ENCODE measurements around the gene UNC13A. TPM values are rescaled to one million over a fixed set of nuclear protein-coding genes. Genes with fewer than 3 reads are reported as not detected.

UNC13A gene
- polyA plus RNA-seq, 1 donor from 2014 or later = 7.8 TPM

DNA sequence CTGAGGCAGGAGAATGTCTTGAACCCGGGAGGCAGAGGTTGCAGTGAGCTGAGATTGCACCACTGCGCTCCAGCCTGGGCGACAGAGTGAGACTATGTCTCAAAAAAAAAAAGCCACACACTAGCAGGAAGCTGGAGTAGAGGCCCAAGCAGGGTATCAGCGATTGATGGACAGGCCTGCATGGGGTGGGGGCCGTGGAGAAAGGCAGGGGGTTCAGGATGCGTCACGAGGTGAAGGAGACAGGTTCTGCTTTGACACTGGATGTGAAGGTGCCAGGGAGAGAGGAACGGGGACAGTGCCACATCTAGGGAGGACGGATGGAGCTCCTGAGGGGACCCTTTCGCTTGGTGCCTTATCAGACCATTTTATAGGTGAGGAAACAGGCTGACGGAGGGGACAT, 125.6 kb downstream of the UNC13A start:
- Histone ChIP-seq H4K20me1 (ENCODE audit: insufficient read depth) (no peaks in the 10 kb centered on the region), H3K9me3 (ENCODE audit: low read length) (no peaks in the 10 kb centered on the region), H3K36me3 (ENCODE audit: insufficient read depth, low read length) (no peaks in the 10 kb centered on the region), H3K4me3 (ENCODE audit: low read length) (no peak overlapping the region), H2AFZ (ENCODE audit: low read depth, low read length) (no peak overlapping the region), H3K9ac (ENCODE audit: low read length) (no peak overlapping the region), H3F3A (ENCODE audit: insufficient read depth, low read length, poor library complexity, severe bottlenecking) (no peaks in the 10 kb centered on the region), H3K9me2 (ENCODE audit: insufficient read depth, low read length) (no peaks in the 10 kb centered on the region), H3K79me2 (replicated peaks; ENCODE audit: insufficient read depth, low read length) (no peaks in the 10 kb centered on the region), H3K27ac (ENCODE audit: low read length) (no peak overlapping the region), H3K4me2 (ENCODE audit: low read length) (no peak overlapping the region), H3K27me3 (ENCODE audit: insufficient read depth, low read depth, low read length) (no peaks in the 10 kb centered on the region)
- TF ChIP-seq, protein P1, sequence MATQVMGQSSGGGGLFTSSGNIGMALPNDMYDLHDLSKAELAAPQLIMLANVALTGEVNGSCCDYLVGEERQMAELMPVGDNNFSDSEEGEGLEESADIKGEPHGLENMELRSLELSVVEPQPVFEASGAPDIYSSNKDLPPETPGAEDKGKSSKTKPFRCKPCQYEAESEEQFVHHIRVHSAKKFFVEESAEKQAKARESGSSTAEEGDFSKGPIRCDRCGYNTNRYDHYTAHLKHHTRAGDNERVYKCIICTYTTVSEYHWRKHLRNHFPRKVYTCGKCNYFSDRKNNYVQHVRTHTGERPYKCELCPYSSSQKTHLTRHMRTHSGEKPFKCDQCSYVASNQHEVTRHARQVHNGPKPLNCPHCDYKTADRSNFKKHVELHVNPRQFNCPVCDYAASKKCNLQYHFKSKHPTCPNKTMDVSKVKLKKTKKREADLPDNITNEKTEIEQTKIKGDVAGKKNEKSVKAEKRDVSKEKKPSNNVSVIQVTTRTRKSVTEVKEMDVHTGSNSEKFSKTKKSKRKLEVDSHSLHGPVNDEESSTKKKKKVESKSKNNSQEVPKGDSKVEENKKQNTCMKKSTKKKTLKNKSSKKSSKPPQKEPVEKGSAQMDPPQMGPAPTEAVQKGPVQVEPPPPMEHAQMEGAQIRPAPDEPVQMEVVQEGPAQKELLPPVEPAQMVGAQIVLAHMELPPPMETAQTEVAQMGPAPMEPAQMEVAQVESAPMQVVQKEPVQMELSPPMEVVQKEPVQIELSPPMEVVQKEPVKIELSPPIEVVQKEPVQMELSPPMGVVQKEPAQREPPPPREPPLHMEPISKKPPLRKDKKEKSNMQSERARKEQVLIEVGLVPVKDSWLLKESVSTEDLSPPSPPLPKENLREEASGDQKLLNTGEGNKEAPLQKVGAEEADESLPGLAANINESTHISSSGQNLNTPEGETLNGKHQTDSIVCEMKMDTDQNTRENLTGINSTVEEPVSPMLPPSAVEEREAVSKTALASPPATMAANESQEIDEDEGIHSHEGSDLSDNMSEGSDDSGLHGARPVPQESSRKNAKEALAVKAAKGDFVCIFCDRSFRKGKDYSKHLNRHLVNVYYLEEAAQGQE (IDR thresholded peaks at IDR 0.05; ENCODE audit: borderline replicate concordance) = no peak
- TF ChIP-seq POLR2AphosphoS5 (IDR thresholded peaks at IDR 0.05) (no peak), RAD21 (conservative IDR thresholded peaks at IDR 0.05) (no peak), CTCF (IDR thresholded peaks at IDR 0.05; ENCODE audit: poor library complexity, severe bottlenecking) (no peak), SMC3 (conservative IDR thresholded peaks at IDR 0.05; ENCODE audit: poor library complexity) (no peak), MXI1 (conservative IDR thresholded peaks at IDR 0.05; ENCODE audit: poor library complexity, severe bottlenecking) (no peak), EP300 (conservative IDR thresholded peaks at IDR 0.05; ENCODE audit: poor library complexity, severe bottlenecking) (no peak), TAF1 (IDR thresholded peaks at IDR 0.05; ENCODE audit: low read depth) (no peak), EZH2 (IDR thresholded peaks at IDR 0.05; ENCODE audit: borderline replicate concordance, insufficient read depth, low read length, poor library complexity, severe bottlenecking) (no peak)

DNA sequence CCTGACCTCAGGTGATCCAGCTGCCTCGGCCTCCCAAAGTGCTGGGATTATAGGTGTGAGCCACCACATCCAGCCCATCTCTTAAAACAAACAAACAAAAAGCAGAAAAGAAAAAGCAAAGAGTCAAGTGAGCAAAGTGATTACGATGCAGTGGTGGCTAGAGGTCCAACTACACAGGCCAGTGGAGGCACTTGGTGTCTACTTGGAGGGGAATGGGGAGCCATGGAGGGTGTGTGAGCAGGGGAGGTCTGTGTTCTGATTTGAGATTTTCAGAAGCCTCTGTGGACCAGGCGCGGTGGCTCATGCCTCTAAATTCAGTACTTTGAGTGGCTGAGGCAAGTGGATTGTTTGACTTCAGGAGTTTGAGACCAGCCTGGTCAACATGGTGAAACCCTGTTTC, 126.1 kb downstream of the UNC13A start:
- no peaks in the 10 kb centered on the region for H3K9me3 ChIP-seq (ENCODE audit: low read length)
- H3K9ac ChIP-seq (ENCODE audit: low read length) = no peak overlapping the region
- H3K9me2 ChIP-seq (ENCODE audit: insufficient read depth, low read length) = no peaks in the 10 kb centered on the region
- no peaks in the 10 kb centered on the region for H4K20me1 ChIP-seq (ENCODE audit: insufficient read depth)
- no peaks in the 10 kb centered on the region for H3K27me3 ChIP-seq (ENCODE audit: insufficient read depth, low read depth, low read length)
- no peak overlapping the region for H3K4me3 ChIP-seq (ENCODE audit: low read length)
- no peak overlapping the region for H2AFZ ChIP-seq (ENCODE audit: low read depth, low read length)
- H3K79me2 ChIP-seq (replicated peaks; ENCODE audit: insufficient read depth, low read length) = no peaks in the 10 kb centered on the region
- no peak for TF ChIP-seq TAF1 (IDR thresholded peaks at IDR 0.05; ENCODE audit: low read depth)
- TF ChIP-seq, protein P1 (IDR thresholded peaks at IDR 0.05; ENCODE audit: borderline replicate concordance) = no peak
- TF ChIP-seq RAD21 (conservative IDR thresholded peaks at IDR 0.05) = no peak
- no peaks in the 10 kb centered on the region for H3K36me3 ChIP-seq (ENCODE audit: insufficient read depth, low read length)
- no peak overlapping the region for H3K27ac ChIP-seq (ENCODE audit: low read length)
- H3F3A ChIP-seq (ENCODE audit: insufficient read depth, low read length, poor library complexity, severe bottlenecking) = no peaks in the 10 kb centered on the region
- no peak overlapping the region for H3K4me2 ChIP-seq (ENCODE audit: low read length)

Measured in neural cell (in vitro differentiated cells).